ENCODE results near the gene FXYD7.
A peak's percentile ranks its signal among the peaks of the same experiment; 100 is the strongest.
"Not testable (repeated sequence)": the region's sequence is repeated elsewhere in the genome, so short reads cannot be mapped to it uniquely, and the experiment has no call there.

The FXYD7 gene

GRCh38 chr19:35146746-35147459 lies 3.8 kb downstream of the FXYD7 start:
- no peak for DNase-seq (ENCODE audit: low read depth in 1 of 2, low spot score in 1 of 2)
- TF ChIP-seq JUND (IDR thresholded peaks at IDR 0.05; ENCODE audit: low read depth), result no peak
- in situ Hi-C loops (cut with HindIII; ENCODE audit: low pct_unique_long_range_greater_than_20kb, low sequenced_read_pairs), result no loop called here

- DNase-seq (ENCODE audit: low read depth in 1 of 2, low spot score in 1 of 2), result no peak
- TF ChIP-seq JUND (IDR thresholded peaks at IDR 0.05; ENCODE audit: low read depth), result no peak
- in situ Hi-C loops (cut with HindIII; ENCODE audit: low pct_unique_long_range_greater_than_20kb, low sequenced_read_pairs), result no loop called here
Observed at GRCh38 chr19:35149463-35149862, 6.4 kb downstream of the FXYD7 start.

GRCh38 chr19:35150445-35150844 lies 7.4 kb downstream of the FXYD7 start:
- no peak for DNase-seq (ENCODE audit: low read depth in 1 of 2, low spot score in 1 of 2)
- in situ Hi-C loops (cut with HindIII; ENCODE audit: low pct_unique_long_range_greater_than_20kb, low sequenced_read_pairs), result no loop called here
- TF ChIP-seq JUND (IDR thresholded peaks at IDR 0.05; ENCODE audit: low read depth), result no peak

GRCh38 chr19:35151273-35152065 lies 8.4 kb downstream of the FXYD7 start:
- in situ Hi-C loops (cut with HindIII; ENCODE audit: low pct_unique_long_range_greater_than_20kb, low sequenced_read_pairs), result no loop called here
- no peak for TF ChIP-seq JUND (IDR thresholded peaks at IDR 0.05; ENCODE audit: low read depth)
- no peak for DNase-seq (ENCODE audit: low read depth in 1 of 2, low spot score in 1 of 2)

GRCh38 chr19:35153129-35153522 lies 10.1 kb downstream of the FXYD7 start:
- in situ Hi-C loops (cut with HindIII; ENCODE audit: low pct_unique_long_range_greater_than_20kb, low sequenced_read_pairs); DNase-seq (ENCODE audit: low read depth in 1 of 2, low spot score in 1 of 2): not testable (repeated sequence)

- in situ Hi-C loops (cut with HindIII; ENCODE audit: low pct_unique_long_range_greater_than_20kb, low sequenced_read_pairs), result no loop called here
- no peak for TF ChIP-seq JUND (IDR thresholded peaks at IDR 0.05; ENCODE audit: low read depth)
- peak; percentile 61 to 62 for DNase-seq (ENCODE audit: low read depth in 1 of 2, low spot score in 1 of 2)
Observed at GRCh38 chr19:35153701-35154524, 10.9 kb downstream of the FXYD7 start.

GRCh38 chr19:35154525-35155406 lies 11.7 kb downstream of the FXYD7 start, which contains the start of gene FXYD5:
FXYD5 (plus strand) TSS chr19:35154735; CDS start chr19:35155551, 816 bp downstream.
- in situ Hi-C loops (cut with HindIII; ENCODE audit: low pct_unique_long_range_greater_than_20kb, low sequenced_read_pairs), result no loop called here
- peak in 1 of 2 experiments; percentile 41 for DNase-seq (ENCODE audit: low read depth in 1 of 2, low spot score in 1 of 2)
- TF ChIP-seq JUND (IDR thresholded peaks at IDR 0.05; ENCODE audit: low read depth), result no peak

- no peak for DNase-seq (ENCODE audit: low read depth in 1 of 2, low spot score in 1 of 2)
- in situ Hi-C loops (cut with HindIII; ENCODE audit: low pct_unique_long_range_greater_than_20kb, low sequenced_read_pairs), result no loop called here
- no peak for TF ChIP-seq JUND (IDR thresholded peaks at IDR 0.05; ENCODE audit: low read depth)
Observed at GRCh38 chr19:35155441-35155840, 12.4 kb downstream of the FXYD7 start.

GRCh38 chr19:35155981-35156672 lies 13.1 kb downstream of the FXYD7 start:
- TF ChIP-seq JUND (IDR thresholded peaks at IDR 0.05; ENCODE audit: low read depth), result no peak
- DNase-seq (ENCODE audit: low read depth in 1 of 2, low spot score in 1 of 2), result no peak
- in situ Hi-C loops (cut with HindIII; ENCODE audit: low pct_unique_long_range_greater_than_20kb, low sequenced_read_pairs), result no loop called here

- DNase-seq (ENCODE audit: low read depth in 1 of 2, low spot score in 1 of 2), result no peak
- no peak for TF ChIP-seq JUND (IDR thresholded peaks at IDR 0.05; ENCODE audit: low read depth)
- in situ Hi-C loops (cut with HindIII; ENCODE audit: low pct_unique_long_range_greater_than_20kb, low sequenced_read_pairs), result no loop called here
Observed at GRCh38 chr19:35156673-35157014, 13.6 kb downstream of the FXYD7 start.

- in situ Hi-C loops (cut with HindIII; ENCODE audit: low pct_unique_long_range_greater_than_20kb, low sequenced_read_pairs), result no loop called here
- no peak for DNase-seq (ENCODE audit: low read depth in 1 of 2, low spot score in 1 of 2)
- TF ChIP-seq JUND (IDR thresholded peaks at IDR 0.05; ENCODE audit: low read depth), result no peak
Observed at GRCh38 chr19:35157431-35157830, 14.4 kb downstream of the FXYD7 start.
